ENCODE measurements around the gene KANK4.

Gene KANK4

DNA sequence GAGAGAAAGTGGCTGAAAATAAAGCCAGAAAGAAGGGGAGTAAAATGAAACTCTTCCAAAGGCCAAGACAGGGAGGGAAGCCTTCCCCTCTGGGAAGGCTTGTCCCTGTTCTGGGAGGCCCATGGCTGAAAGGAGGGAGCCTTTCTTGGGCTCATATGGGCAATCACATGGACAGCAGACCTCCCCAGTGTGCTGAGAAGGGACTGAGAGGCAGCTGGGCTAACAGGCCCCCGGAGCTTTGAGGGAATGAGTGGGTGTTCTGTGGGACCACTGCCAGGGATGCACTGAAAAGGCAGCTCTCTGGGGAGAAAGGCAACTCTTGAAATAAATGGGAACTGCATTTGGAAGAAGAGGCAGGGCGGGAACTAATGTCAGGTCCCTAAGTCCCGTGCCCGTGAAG lies 39.1 kb downstream of the KANK4 start:
- DNase-seq (ENCODE audit: low read depth): no peak
- TF ChIP-seq, protein P1, sequence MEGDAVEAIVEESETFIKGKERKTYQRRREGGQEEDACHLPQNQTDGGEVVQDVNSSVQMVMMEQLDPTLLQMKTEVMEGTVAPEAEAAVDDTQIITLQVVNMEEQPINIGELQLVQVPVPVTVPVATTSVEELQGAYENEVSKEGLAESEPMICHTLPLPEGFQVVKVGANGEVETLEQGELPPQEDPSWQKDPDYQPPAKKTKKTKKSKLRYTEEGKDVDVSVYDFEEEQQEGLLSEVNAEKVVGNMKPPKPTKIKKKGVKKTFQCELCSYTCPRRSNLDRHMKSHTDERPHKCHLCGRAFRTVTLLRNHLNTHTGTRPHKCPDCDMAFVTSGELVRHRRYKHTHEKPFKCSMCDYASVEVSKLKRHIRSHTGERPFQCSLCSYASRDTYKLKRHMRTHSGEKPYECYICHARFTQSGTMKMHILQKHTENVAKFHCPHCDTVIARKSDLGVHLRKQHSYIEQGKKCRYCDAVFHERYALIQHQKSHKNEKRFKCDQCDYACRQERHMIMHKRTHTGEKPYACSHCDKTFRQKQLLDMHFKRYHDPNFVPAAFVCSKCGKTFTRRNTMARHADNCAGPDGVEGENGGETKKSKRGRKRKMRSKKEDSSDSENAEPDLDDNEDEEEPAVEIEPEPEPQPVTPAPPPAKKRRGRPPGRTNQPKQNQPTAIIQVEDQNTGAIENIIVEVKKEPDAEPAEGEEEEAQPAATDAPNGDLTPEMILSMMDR (IDR thresholded peaks at IDR 0.05; ENCODE audit: insufficient read depth, low read depth, low read length, missing control alignments): no peak
- H3K4me3 ChIP-seq (ENCODE audit: low read depth, low read length): no peak overlapping the region

DNA sequence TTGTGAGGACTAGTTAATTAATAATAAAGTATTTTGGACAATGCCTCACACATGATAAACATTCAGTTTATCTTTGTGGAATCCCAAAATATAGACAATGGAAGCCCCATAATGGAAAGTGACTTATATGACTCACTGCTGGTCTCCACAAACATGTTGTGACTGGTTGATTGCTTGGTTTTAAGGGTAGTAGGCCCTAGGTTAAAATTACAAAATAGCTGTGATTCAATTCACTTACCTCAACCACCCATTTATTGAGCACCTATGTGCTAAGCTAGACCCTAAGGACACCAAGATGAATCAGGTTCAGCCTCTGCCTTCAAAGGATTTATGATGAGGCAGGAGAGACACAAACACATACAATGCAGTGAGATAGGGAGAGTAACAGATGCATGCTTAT lies 42.4 kb downstream of the KANK4 start:
- TF ChIP-seq, protein P1 (IDR thresholded peaks at IDR 0.05; ENCODE audit: insufficient read depth, low read depth, low read length, missing control alignments): no peak
- no peak for DNase-seq (ENCODE audit: low read depth)
- no peak overlapping the region for H3K4me3 ChIP-seq (ENCODE audit: low read depth, low read length)

DNA sequence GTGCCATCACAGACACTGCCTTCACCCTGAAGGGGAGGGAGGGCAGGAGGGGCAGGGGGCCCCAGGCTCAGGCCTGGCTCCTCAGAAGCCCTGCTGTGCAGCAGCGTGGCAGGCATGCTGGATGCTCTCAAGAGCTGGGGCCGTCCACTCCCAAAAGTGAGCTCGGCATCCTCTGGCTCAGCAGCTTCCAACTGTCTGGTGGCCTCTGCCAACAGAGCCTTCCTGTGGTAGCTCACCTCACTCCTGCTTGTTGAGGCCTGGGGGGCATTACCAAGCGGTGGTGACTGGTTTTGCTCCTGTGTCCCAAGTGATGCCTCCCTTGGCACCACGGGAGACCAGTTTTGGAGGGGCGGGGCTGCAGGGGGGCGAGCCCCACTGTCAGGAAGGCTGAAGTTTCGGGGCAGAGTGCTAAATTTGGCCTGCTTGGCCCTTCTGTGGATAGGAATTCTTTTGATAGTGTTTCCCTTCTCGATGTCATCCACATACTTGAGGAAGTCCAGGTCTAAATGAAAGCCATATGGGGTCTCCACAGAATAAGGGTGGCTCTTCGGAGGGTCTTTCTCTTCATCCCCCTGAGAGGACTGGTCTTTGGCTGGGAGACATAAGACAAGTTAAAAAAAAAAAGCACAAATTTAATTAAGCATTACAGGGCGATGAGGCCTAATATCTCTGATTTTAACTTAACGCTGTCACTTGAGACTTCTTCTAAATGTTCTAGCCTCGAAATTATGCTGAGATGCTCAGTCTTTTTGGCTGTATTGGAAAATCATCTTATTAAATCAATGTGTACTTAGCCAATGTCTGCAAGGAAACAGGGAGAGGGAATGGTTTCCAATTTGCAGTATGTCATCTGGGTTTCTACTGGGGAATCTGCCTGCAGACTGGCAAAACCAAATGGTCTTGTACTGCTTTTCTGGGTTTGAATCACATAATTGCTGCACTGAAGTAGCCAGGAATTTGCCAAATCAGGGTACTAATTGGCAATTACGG lies 44.4 kb downstream of the KANK4 start:
- H3K4me3 ChIP-seq (ENCODE audit: low read depth, low read length): no peak overlapping the region
- DNase-seq (ENCODE audit: low read depth): no peak
- TF ChIP-seq, protein P1 (IDR thresholded peaks at IDR 0.05; ENCODE audit: insufficient read depth, low read depth, low read length, missing control alignments): no peak

DNA sequence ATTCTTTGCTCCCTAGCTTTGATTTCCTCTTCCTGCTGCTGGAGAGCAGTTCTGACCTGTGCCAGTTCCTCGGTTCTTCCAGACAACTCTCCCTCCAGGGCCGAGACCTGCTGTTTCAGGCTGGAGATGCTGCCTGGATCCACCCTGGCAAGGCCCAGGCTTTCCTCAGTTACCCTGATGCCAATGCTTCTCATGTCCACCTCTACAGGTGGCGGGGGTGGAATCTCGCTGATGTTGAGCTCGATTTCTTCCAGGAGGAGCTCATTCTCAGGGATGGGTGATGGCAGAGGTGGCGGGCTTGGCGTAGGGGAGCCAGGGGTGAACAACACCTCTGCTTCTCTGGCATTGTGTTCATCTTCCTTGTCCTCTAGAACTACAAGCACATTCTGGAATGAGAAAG lies 45.3 kb downstream of the KANK4 start:
- DNase-seq (ENCODE audit: low read depth): no peak
- H3K4me3 ChIP-seq (ENCODE audit: low read depth, low read length): no peak overlapping the region
- TF ChIP-seq, protein P1 (IDR thresholded peaks at IDR 0.05; ENCODE audit: insufficient read depth, low read depth, low read length, missing control alignments): no peak

DNA sequence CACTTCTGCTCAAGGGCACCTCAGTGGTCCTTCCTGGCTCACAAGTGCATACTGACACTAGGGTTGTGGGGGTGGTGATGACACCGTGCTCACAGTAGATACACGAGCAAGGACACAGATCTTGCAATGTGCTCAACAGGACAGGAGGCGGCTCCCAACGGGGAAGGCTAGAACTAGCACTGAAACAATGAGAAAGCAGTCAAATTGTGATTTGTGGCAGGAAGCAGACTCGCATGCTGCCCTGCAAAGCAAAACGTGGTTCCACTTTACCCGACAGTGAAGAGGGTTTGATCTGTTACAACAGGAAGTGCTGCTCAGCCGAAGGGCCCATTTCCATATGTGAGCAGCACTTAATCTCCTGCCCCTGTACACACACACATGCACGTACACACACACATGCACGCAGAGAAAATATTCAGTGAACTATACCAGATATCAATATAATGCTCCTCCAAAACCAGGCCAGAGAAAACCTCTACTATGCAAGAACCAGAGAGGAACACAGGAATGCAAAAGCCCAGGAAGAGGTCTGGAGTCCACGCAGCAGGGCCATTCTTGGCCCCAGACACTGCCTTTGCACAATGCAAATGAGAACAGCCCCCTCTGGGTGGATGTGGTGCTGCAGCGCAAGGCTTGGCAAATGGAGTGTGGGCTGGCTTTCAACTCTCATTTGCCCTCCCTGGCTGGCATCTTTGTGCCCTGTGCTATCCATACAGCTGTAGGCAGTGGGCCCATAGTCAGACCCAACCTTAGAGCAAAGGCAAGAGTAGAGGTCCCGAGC lies 47.1 kb downstream of the KANK4 start:
- DNase-seq (ENCODE audit: low read depth): peak; percentile 55
- H3K4me3 ChIP-seq (ENCODE audit: low read depth, low read length): no peak overlapping the region
- TF ChIP-seq, protein P1 (IDR thresholded peaks at IDR 0.05; ENCODE audit: insufficient read depth, low read depth, low read length, missing control alignments): no peak

DNA sequence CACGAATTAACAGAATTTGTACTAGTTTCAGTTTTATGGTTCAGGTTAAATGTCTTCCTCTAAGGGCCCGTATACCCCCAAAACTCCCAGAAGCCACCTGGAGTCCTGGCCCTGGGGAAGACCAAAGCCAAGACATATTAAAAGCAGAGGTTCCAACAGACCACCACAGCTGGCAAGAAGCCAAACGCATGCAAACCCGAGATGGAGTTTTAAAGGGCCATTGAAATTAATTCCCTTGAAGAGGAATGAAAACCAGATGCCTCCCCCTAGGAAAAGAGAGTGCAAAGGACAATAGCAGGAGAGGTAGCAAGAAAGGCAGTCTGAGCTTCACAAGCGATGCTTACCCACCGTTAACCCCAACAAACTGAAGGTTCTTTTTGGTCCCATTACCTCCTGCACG lies 48.1 kb downstream of the KANK4 start:
- H3K4me3 ChIP-seq (ENCODE audit: low read depth, low read length): no peak overlapping the region
- TF ChIP-seq, protein P1 (IDR thresholded peaks at IDR 0.05; ENCODE audit: insufficient read depth, low read depth, low read length, missing control alignments): no peak
- DNase-seq (ENCODE audit: low read depth): no peak
